ENCODE results near the gene TAS2R42. TPM values are rescaled to one million over a fixed set of nuclear protein-coding genes. Genes with fewer than 3 reads are reported as not detected.

Gene TAS2R42
- polyA plus RNA-seq, 1 donor = 0.06 TPM

DNA sequence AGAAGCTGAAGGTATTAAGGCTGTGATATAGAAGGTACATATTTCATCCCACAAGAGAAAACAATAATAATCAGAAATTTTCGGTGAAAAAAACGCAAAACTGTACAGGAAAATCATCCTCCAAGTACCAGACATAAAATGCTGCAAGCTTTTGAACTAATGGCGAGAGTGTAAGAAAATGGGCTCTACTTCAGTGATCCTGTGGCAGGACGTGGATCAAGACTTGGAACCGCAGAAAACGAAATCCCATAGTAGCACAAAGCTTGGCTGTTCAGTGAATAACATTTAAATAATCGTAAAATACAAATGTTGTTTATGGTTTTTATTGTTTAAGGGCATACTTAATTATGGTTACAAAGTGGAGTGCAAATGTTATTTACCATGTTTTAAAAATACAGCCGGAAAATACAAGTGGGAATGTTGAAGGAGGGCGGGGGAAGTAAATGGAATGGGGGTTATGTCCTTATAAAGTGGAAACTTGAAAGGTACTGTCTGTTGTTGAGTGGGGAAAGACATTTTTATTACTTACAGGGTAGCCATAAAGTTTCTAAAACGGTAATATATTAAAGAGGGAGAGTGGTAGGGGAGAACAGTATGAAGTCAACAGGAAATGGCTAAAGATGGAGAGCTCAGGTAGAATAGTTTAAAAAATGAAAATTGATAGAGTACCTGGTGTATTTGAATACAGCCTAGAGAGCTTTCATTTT, 14.6 kb downstream of the TAS2R42 start:
- H3K27me3 ChIP-seq (ENCODE audit: control insufficient read depth, insufficient read depth, low read length) = no peaks in the 10 kb centered on the region
- peaks cover 3% of the 10 kb centered on the region for H3K4me1 ChIP-seq (ENCODE audit: control insufficient read depth, insufficient read depth, low read length)
- H3K9me3 ChIP-seq (ENCODE audit: control insufficient read depth, low read depth, low read length) = no peaks in the 10 kb centered on the region
- DNase-seq = peak; percentile 13 to 49
- 2% methylated on average over 8 of the region's 10 CpGs for whole genome bisulfite sequencing (ENCODE audit: insufficient coverage, low lambda C conversion rate)
- H3K27ac ChIP-seq (ENCODE audit: low read length) = peak overlapping the region; percentile 89
- H3K4me3 ChIP-seq (ENCODE audit: low read length) = peak overlapping the region; percentile 71
- H3K36me3 ChIP-seq (ENCODE audit: control insufficient read depth, insufficient read depth, low read length) = peaks cover 4% of the 10 kb centered on the region

GRCh38 chr12:11171145-11171968, 15.4 kb downstream of the TAS2R42 start, which contains the start of gene SMIM10L1:
Gene SMIM10L1, plus strand, starts transcription at chr12:11171194. Its CDS starts 163 bp downstream, at chr12:11171357.
- peak; percentile 94 to 96 for DNase-seq
- Histone ChIP-seq H3K9me3 (ENCODE audit: control insufficient read depth, low read depth, low read length) (no peaks in the 10 kb centered on the region), H3K27ac (ENCODE audit: low read length) (peak within 1 kb of the TSS; percentile 89), H3K4me3 (ENCODE audit: low read length) (peak within 1 kb of the TSS; percentile 71), H3K36me3 (ENCODE audit: control insufficient read depth, insufficient read depth, low read length) (peaks cover 4% of the 10 kb centered on the region), H3K27me3 (ENCODE audit: control insufficient read depth, insufficient read depth, low read length) (no peaks in the 10 kb centered on the region), H3K4me1 (ENCODE audit: control insufficient read depth, insufficient read depth, low read length) (peaks cover 3% of the 10 kb centered on the region)
- 0% methylated on average over 4 of the region's 70 CpGs for WGBS (ENCODE audit: insufficient coverage, low lambda C conversion rate)

DNA sequence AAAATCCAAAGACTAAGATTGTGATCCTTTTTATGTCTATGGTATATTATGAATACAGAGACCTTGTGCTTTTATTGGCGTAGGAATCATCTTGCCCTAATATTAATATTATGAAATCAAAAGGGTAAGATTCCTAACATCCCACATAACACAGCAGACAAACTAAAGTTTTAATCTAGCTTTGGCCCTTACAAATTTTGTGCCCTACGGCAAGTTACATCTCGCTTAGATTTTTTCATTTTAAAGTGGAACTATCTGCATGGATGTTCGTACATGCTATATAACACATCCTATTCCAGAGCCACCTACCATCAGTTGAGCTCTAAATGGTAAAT, 16.0 kb downstream of the TAS2R42 start:
- peaks cover 3% of the 10 kb centered on the region for H3K4me1 ChIP-seq (ENCODE audit: control insufficient read depth, insufficient read depth, low read length)
- peak overlapping the region; percentile 89 for H3K27ac ChIP-seq (ENCODE audit: low read length)
- peak overlapping the region; percentile 71 for H3K4me3 ChIP-seq (ENCODE audit: low read length)
- peaks cover 8% of the 10 kb centered on the region for H3K36me3 ChIP-seq (ENCODE audit: control insufficient read depth, insufficient read depth, low read length)
- no peaks in the 10 kb centered on the region for H3K27me3 ChIP-seq (ENCODE audit: control insufficient read depth, insufficient read depth, low read length)
- no peak for DNase-seq
- no peaks in the 10 kb centered on the region for H3K9me3 ChIP-seq (ENCODE audit: control insufficient read depth, low read depth, low read length)
- no CpG with 5 or more reads among the region's 4 CpGs for WGBS (ENCODE audit: insufficient coverage, low lambda C conversion rate)

DNA sequence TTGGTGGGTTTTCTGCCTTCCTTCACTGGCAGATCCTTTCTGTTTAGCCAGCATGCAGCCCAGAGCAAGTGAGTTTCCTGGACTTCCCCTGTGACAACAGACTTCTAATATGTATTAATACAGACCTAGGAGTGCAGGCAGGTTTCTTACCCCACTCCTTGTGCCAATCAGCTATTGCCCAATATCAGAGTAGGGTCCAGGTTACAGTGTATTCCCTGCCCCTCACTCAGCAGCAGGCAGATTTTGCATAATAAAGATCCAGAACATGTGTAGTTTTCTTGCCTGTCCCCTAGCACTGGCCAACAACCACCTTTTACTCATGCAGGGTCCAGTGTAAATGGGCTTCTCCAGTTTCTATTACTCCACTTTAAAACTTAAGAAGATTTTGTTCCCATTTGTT, 20.4 kb downstream of the TAS2R42 start:
- no peaks in the 10 kb centered on the region for H3K9me3 ChIP-seq (ENCODE audit: control insufficient read depth, low read depth, low read length)
- DNase-seq = peak in 1 of 2 donors; percentile 9
- H3K36me3 ChIP-seq (ENCODE audit: control insufficient read depth, insufficient read depth, low read length) = peaks cover 13% of the 10 kb centered on the region
- H3K27ac ChIP-seq (ENCODE audit: low read length) = no peak overlapping the region
- peaks cover 3% of the 10 kb centered on the region for H3K4me1 ChIP-seq (ENCODE audit: control insufficient read depth, insufficient read depth, low read length)
- H3K4me3 ChIP-seq (ENCODE audit: low read length) = no peak overlapping the region
- H3K27me3 ChIP-seq (ENCODE audit: control insufficient read depth, insufficient read depth, low read length) = no peaks in the 10 kb centered on the region

DNA sequence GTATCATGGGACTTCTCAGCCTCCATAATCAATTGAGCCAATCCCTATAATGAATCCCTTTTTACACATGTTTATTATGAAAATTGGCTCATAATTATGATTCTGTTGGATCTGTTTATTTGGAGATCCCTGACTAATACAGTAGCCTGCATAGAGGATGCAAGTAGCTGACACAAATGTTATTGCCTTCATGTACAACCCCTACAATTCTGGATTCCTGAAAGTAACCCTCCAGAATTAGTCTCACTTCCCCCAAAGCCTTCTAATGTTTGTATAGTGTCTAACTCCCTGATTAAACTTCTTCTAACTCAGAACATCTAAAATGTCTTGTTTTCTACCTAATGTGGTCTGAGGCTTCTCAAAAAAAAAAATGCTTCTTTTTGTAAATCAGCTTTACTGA, 22.4 kb downstream of the TAS2R42 start:
- H3K27me3 ChIP-seq (ENCODE audit: control insufficient read depth, insufficient read depth, low read length) = no peaks in the 10 kb centered on the region
- H3K4me1 ChIP-seq (ENCODE audit: control insufficient read depth, insufficient read depth, low read length) = no peaks in the 10 kb centered on the region
- H3K27ac ChIP-seq (ENCODE audit: low read length) = no peak overlapping the region

GRCh38 chr12:11162502-11162901, 24.2 kb downstream of the TAS2R42 start:
- Histone ChIP-seq H3K27ac (ENCODE audit: low read length) (no peak overlapping the region), H3K4me1 (ENCODE audit: control insufficient read depth, insufficient read depth, low read length) (no peaks in the 10 kb centered on the region), H3K4me3 (ENCODE audit: low read length) (no peak overlapping the region), H3K27me3 (ENCODE audit: control insufficient read depth, insufficient read depth, low read length) (no peaks in the 10 kb centered on the region), H3K9me3 (ENCODE audit: control insufficient read depth, low read depth, low read length) (no peaks in the 10 kb centered on the region), H3K36me3 (ENCODE audit: control insufficient read depth, insufficient read depth, low read length) (peaks cover 11% of the 10 kb centered on the region)
- DNase-seq = no peak
- WGBS (ENCODE audit: insufficient coverage, low lambda C conversion rate) = 100% methylated on average over 1 of the region's 1 CpG

More for the DNA sequence above, 22.4 kb downstream of the TAS2R42 start:
- H3K9me3 ChIP-seq (ENCODE audit: control insufficient read depth, low read depth, low read length) = no peaks in the 10 kb centered on the region
- no peak for DNase-seq
- H3K4me3 ChIP-seq (ENCODE audit: low read length) = no peak overlapping the region
- peaks cover 14% of the 10 kb centered on the region for H3K36me3 ChIP-seq (ENCODE audit: control insufficient read depth, insufficient read depth, low read length)

DNA sequence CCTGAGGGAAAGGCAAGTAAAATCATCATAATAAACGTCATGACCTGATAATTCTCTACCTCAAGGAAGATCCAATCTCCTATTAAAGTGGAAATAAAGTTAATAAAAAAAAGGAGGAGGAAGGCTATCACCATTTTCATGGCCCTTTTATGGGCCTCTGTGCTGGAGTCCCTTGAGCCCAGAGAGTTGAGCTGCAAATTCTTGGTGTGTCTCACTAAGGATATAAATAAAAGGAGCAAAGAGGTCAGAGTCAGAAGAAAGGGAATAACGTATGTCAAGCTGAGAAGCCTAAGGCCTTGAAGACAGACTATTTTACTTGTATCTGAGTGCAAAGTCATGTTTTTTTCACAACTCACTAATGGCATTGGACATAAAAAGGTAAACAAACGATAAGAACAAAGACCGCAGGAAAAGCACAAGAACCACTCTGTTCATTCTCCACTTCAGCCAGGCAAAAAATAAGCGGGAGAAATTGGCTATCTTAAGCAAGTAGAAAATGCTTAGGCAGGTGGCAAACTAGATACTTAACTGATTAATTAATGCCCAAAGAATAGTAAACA, 27.8 kb downstream of the TAS2R42 start:
- no peak overlapping the region for H3K4me3 ChIP-seq (ENCODE audit: low read length)
- H3K27me3 ChIP-seq (ENCODE audit: control insufficient read depth, insufficient read depth, low read length) = no peaks in the 10 kb centered on the region
- H3K9me3 ChIP-seq (ENCODE audit: control insufficient read depth, low read depth, low read length) = peaks cover 4% of the 10 kb centered on the region
- no peak for DNase-seq
- H3K36me3 ChIP-seq (ENCODE audit: control insufficient read depth, insufficient read depth, low read length) = peaks cover 4% of the 10 kb centered on the region
- no peaks in the 10 kb centered on the region for H3K4me1 ChIP-seq (ENCODE audit: control insufficient read depth, insufficient read depth, low read length)
- WGBS (ENCODE audit: insufficient coverage, low lambda C conversion rate) = 96% methylated on average over 4 of the region's 5 CpGs
- no peak overlapping the region for H3K27ac ChIP-seq (ENCODE audit: low read length)

DNA sequence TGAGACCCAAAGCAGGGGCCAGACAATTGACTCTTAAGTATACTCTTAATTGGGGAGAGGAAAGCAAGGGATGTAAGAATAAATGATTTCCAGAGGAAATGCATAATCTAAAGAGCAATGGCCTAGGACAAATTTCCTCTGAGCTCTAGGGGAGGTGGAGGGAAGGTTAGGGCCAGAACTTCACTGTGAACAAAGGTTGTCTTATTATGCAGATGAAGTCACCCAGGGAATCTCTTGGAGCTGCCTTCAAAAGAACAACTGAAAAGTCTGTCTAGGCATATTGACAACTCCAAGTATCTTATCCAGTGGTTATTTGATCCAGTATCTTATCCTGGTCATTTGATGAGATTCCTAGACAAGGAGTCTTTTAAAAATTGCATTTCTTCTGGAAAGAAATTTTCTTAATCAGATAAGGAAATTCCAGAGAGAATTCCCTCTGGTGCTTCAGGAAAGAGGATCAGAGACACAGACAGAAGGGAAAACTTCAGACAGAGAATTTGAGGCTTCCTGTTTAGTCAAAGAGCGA, 32.3 kb downstream of the TAS2R42 start:
- H3K4me1 ChIP-seq (ENCODE audit: control insufficient read depth, insufficient read depth, low read length) = no peaks in the 10 kb centered on the region
- no peak for DNase-seq
- WGBS (ENCODE audit: insufficient coverage, low lambda C conversion rate) = no CpG with 5 or more reads among the region's 1 CpG
- H3K27me3 ChIP-seq (ENCODE audit: control insufficient read depth, insufficient read depth, low read length) = no peaks in the 10 kb centered on the region
- peaks cover 4% of the 10 kb centered on the region for H3K9me3 ChIP-seq (ENCODE audit: control insufficient read depth, low read depth, low read length)
- no peak overlapping the region for H3K4me3 ChIP-seq (ENCODE audit: low read length)
- H3K27ac ChIP-seq (ENCODE audit: low read length) = no peak overlapping the region
- peaks cover 2% of the 10 kb centered on the region for H3K36me3 ChIP-seq (ENCODE audit: control insufficient read depth, insufficient read depth, low read length)

DNA sequence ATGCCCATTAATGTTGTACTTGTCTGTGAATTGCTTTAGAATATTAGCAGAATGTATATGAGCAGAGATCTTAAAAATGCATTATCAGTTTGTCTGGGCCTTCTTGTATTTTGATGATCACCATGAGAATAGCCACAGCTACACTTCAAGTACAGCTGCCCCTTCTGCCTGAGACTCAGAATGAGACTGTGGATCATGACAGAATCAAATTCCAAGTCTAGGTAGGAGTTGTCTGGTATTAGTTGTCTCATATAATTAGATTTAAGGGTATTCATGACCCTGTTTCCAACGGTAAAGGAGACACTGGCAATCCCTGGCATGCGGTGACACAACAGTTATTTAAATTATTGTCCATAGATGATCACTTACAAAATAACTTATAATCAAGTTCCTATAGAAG, 34.0 kb downstream of the TAS2R42 start:
- H3K36me3 ChIP-seq (ENCODE audit: control insufficient read depth, insufficient read depth, low read length) = peaks cover 2% of the 10 kb centered on the region
- no peak overlapping the region for H3K4me3 ChIP-seq (ENCODE audit: low read length)
- H3K4me1 ChIP-seq (ENCODE audit: control insufficient read depth, insufficient read depth, low read length) = no peaks in the 10 kb centered on the region
- no CpG with 5 or more reads among the region's 2 CpGs for WGBS (ENCODE audit: insufficient coverage, low lambda C conversion rate)
- H3K27ac ChIP-seq (ENCODE audit: low read length) = no peak overlapping the region
- no peak for DNase-seq
- no peaks in the 10 kb centered on the region for H3K27me3 ChIP-seq (ENCODE audit: control insufficient read depth, insufficient read depth, low read length)
- peaks cover 4% of the 10 kb centered on the region for H3K9me3 ChIP-seq (ENCODE audit: control insufficient read depth, low read depth, low read length)

DNA sequence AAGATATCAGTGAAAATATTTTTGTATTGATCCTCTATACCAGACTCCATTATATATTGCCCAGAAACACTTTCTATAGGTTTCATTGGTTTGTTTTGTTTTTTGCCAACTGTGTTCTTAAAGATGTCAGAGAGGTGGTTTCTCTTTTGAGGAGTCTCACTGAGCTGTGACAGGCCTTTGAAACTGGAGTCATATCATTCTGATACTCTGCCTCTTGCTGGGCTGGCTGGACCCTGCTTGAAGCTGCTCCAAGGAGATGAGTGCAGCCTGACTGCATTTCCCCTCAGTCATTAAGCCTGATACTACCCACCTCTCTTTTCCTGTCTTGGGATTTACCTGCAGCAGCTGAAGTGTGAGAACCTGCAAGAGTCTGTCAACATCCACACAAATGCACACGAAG, 35.9 kb downstream of the TAS2R42 start:
- DNase-seq = no peak
- peaks cover 5% of the 10 kb centered on the region for H3K9me3 ChIP-seq (ENCODE audit: control insufficient read depth, low read depth, low read length)
- no peak overlapping the region for H3K4me3 ChIP-seq (ENCODE audit: low read length)
- no peak overlapping the region for H3K27ac ChIP-seq (ENCODE audit: low read length)
- WGBS (ENCODE audit: insufficient coverage, low lambda C conversion rate) = no CpG with 5 or more reads among the region's 1 CpG
- H3K4me1 ChIP-seq (ENCODE audit: control insufficient read depth, insufficient read depth, low read length) = no peaks in the 10 kb centered on the region
- peaks cover 2% of the 10 kb centered on the region for H3K36me3 ChIP-seq (ENCODE audit: control insufficient read depth, insufficient read depth, low read length)
- H3K27me3 ChIP-seq (ENCODE audit: control insufficient read depth, insufficient read depth, low read length) = no peaks in the 10 kb centered on the region
